Thyroid gland (tissue), 4 donors: ENCODE data around the gene SAMD14. TPM values are rescaled to one million over a fixed set of nuclear protein-coding genes. Genes with fewer than 3 reads are reported as not detected.

ENCODE experiments used
- DNase-seq, 2 donors: peaks; one replicate each; pipeline ENCODE4 v3.0.0-alpha.2; 2019
- H3K27ac ChIP-seq, 3 donors: fragments of 200-600 bp; sonication (generic); 1 replicate in 2 of 3; 2 replicates in 1 of 3; pipeline ENCODE4 v1.5.1; 2016 to 2019; ENCODE audit warnings: mild to moderate bottlenecking in 1 of 3, moderate library complexity in 1 of 3
- H3K27me3 ChIP-seq: fragments of 200-600 bp; sonication (generic); one replicate; pipeline ENCODE4 v1.5.1; 2019
- H3K36me3 ChIP-seq, 2 donors: fragments of 200-600 bp; sonication (generic); one replicate each; pipeline ENCODE4 v1.5.1; 2016 to 2019
- H3K4me1 ChIP-seq, 2 donors: fragments of 200-600 bp; sonication (generic); one replicate each; pipeline ENCODE4 v1.5.1; 2017 to 2019
- H3K4me3 ChIP-seq, 3 donors: fragments of 200-600 bp; sonication (generic); replicated peaks in 1 of 3; 1 replicate in 2 of 3; 2 replicates in 1 of 3; pipeline ENCODE4 v1.5.1; 2016; ENCODE audit warnings: mild to moderate bottlenecking in 1 of 3
- H3K9me3 ChIP-seq: fragments of 200-600 bp; sonication (generic); one replicate; pipeline ENCODE4 v1.5.1; 2017
- CTCF ChIP-seq, 6 experiments: fragments of 200-600 bp in 3 of 6; fragments of 450-650 bp in 3 of 6; sonication (generic) in 3 of 6; IDR thresholded peaks; one replicate each; pipeline ENCODE4 v1.5.1; 2016 to 2019; ENCODE audit warnings: antibody characterized with exemption in 6 of 6, mild to moderate bottlenecking in 2 of 6, inconsistent platforms in 1 of 6, moderate library complexity in 1 of 6
- POLR2A ChIP-seq, 2 donors: fragments of 450-650 bp; IDR thresholded peaks; one replicate each; pipeline ENCODE4 v1.6.1; 2017; ENCODE audit warnings: antibody characterized with exemption in 2 of 2, mild to moderate bottlenecking in 2 of 2, moderate library complexity in 1 of 2
- WGBS, 2 donors: methylation state at CpG; one replicate each; pipeline ENCODE4 v1.1.5; 2017; 5-methylcytosine and 5-hydroxymethylcytosine counted together
- intact Hi-C: fragments of 100-400 bp; cut with DNase I; formaldehyde crosslinking; loops from one replicate; pipeline ENCODE4 v1.15.1; 2023
- total RNA-seq, 4 donors: library from RNA; depleted of rRNA; stranded (reverse); fragments of >200 nt; gene quantifications; one replicate each; pipeline ENCODE4 v1.2.3, GENCODE V29; 2016

Gene SAMD14
- total RNA-seq, 4 donors from 2014 or later = 0.24 to 0.81 (median 0.58) TPM

DNA sequence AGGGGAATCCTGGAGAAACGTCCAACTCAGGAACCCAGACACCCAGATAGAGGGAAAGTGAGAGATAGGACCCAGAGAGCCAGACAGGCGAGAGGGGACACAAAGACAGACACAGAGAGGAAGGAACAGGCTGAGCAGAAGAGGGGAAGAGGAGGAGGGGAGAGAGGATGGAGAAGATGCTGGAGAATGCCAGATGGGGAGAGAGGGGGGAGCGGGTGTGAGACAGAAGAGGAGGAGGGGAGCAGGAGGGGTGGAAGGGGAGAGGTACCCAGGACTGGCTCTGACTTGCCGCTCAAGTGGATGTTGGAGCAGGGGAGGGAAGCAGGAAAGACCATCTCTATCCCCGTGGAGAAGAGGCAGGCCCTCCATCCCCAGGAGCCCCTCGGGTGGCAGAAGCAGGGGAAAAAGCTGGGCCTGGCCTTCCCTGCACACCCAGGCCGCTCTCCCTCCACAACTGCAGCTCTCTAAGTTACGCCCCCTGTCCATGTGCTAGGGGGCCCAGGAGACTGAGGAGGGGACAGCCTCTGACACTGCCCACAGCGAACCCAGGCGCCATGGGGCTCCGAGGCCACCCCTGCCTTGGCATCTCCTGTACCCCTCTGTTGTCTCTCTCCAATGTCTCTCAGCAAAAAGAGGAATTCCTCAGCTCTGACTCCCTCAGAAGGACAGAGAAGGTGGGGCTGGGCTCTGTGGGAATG is 15.7 kb upstream of the SAMD14 start:
- WGBS, 2 donors = 68 to 80% methylated on average over 11 of the region's 11 CpGs
- TF ChIP-seq POLR2A (IDR thresholded peaks at IDR 0.05) (no peak), CTCF (IDR thresholded peaks at IDR 0.05) (no peak)
- DNase-seq = no peak
- Histone ChIP-seq H3K27me3 (no peaks in the 10 kb centered on the region), H3K9me3 (no peaks in the 10 kb centered on the region), H3K27ac (no peak overlapping the region), H3K4me1 (peaks cover 29 to 32% of the 10 kb centered on the region in 2 donors), H3K36me3 (peaks cover 28 to 30% of the 10 kb centered on the region in 2 donors), H3K4me3 (no peak overlapping the region)
- intact Hi-C loops = loop anchor here (5.0 kb wide), 1 partner anchor 33 kb away; no protein-coding TSS in a partner anchor

- H3K27ac ChIP-seq = no peak overlapping the region
- H3K36me3 ChIP-seq = peaks cover 30 to 37% of the 10 kb centered on the region in 2 donors
- H3K4me3 ChIP-seq = no peak overlapping the region
- H3K27me3 ChIP-seq = no peaks in the 10 kb centered on the region
- intact Hi-C loops = loop anchor here (5.0 kb wide), 1 partner anchor 33 kb away; no protein-coding TSS in a partner anchor
- WGBS, 2 donors = 72 to 87% methylated on average over 11 to 13 of the region's 16 CpGs
- DNase-seq = no peak
- peaks cover 32 to 33% of the 10 kb centered on the region in 2 donors for H3K4me1 ChIP-seq
- no peak for TF ChIP-seq CTCF (IDR thresholded peaks at IDR 0.05)
- no peak for TF ChIP-seq POLR2A (IDR thresholded peaks at IDR 0.05)
- H3K9me3 ChIP-seq = no peaks in the 10 kb centered on the region
These were observed 15.0 kb upstream of the SAMD14 start for GRCh38 chr17:50144845-50145531.

- H3K4me3 ChIP-seq = no peak overlapping the region
- no peak for DNase-seq
- no peak for TF ChIP-seq POLR2A (IDR thresholded peaks at IDR 0.05)
- no peaks in the 10 kb centered on the region for H3K27me3 ChIP-seq
- WGBS, 2 donors = 81 to 82% methylated on average over 6 of the region's 6 CpGs
- intact Hi-C loops = no loop called here
- H3K36me3 ChIP-seq = peaks cover 35 to 41% of the 10 kb centered on the region in 2 donors
- no peak overlapping the region for H3K27ac ChIP-seq
- H3K4me1 ChIP-seq = peaks cover 32 to 33% of the 10 kb centered on the region in 2 donors
- H3K9me3 ChIP-seq = no peaks in the 10 kb centered on the region
These were observed 14.4 kb upstream of the SAMD14 start for GRCh38 chr17:50144355-50144754.

- no peaks in the 10 kb centered on the region for H3K9me3 ChIP-seq
- no peaks in the 10 kb centered on the region for H3K27me3 ChIP-seq
- DNase-seq = no peak
- no peak overlapping the region for H3K4me3 ChIP-seq
- intact Hi-C loops = no loop called here
- peaks cover 24 to 33% of the 10 kb centered on the region in 2 donors for H3K4me1 ChIP-seq
- TF ChIP-seq CTCF (IDR thresholded peaks at IDR 0.05) (no peak), POLR2A (IDR thresholded peaks at IDR 0.05) (no peak)
- WGBS, 2 donors = 91 to 95% methylated on average over 17 of the region's 20 CpGs
- peaks cover 42 to 48% of the 10 kb centered on the region in 2 donors for H3K36me3 ChIP-seq
- no peak overlapping the region for H3K27ac ChIP-seq
These were observed 13.7 kb upstream of the SAMD14 start for GRCh38 chr17:50143461-50144176.

GRCh38 chr17:50141745-50142110 is 11.8 kb upstream of the SAMD14 start:
- intact Hi-C loops = no loop called here

More at GRCh38 chr17:50141745-50142110, 11.8 kb upstream of the SAMD14 start:
- H3K36me3 ChIP-seq = peaks cover 52 to 59% of the 10 kb centered on the region in 2 donors
- no peaks in the 10 kb centered on the region for H3K27me3 ChIP-seq
- no peak overlapping the region for H3K4me3 ChIP-seq
- DNase-seq = no peak
- peaks cover 5 to 14% of the 10 kb centered on the region in 2 donors for H3K4me1 ChIP-seq
- no peaks in the 10 kb centered on the region for H3K9me3 ChIP-seq
- no peak overlapping the region for H3K27ac ChIP-seq
- TF ChIP-seq POLR2A (IDR thresholded peaks at IDR 0.05) (no peak), CTCF (IDR thresholded peaks at IDR 0.05) (no peak)
- 69 to 71% methylated on average over 8 of the region's 8 CpGs for WGBS, 2 donors
